ENCODE data around the gene CLDN5. TPM values are rescaled to one million over a fixed set of nuclear protein-coding genes. Genes with fewer than 3 reads are reported as not detected.
A peak's percentile ranks its signal among the peaks of the same experiment; 100 is the strongest.

Gene CLDN5
- total RNA-seq, 1 donor from 2014 or later: 0.44 TPM

DNA sequence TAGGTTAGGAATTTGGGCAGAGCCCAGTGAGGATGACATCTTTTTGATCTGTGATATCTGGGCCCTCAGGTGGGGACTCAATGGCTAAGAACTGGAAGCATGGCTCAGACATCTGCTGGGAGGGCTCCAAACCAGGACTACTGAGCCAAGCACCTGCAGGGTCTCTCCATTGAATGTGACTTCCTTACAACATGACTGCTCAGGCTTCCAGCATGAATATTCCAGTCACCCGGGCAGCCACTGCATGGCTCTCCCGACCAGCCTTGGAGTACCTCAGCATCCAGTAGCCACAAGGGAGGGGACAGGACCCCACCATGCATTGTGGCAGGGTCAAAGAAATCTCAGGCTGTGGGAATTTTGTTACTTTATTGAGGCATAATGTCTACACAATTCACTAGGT, 35.9 kb downstream of the CLDN5 start:
- DNase-seq: no peak
- intact Hi-C loops (cut with micrococcal nuclease): no loop called here
- H3K27ac Mint-ChIP-seq: no peak overlapping the region
- H3K4me1 Mint-ChIP-seq: peaks cover 16% of the 10 kb centered on the region
- no peaks in the 10 kb centered on the region for H3K9me3 Mint-ChIP-seq
- H3K27me3 Mint-ChIP-seq: no peaks in the 10 kb centered on the region
- no peak overlapping the region for H3K4me3 Mint-ChIP-seq
- H3K36me3 Mint-ChIP-seq (ENCODE audit: low read depth): peaks cover 57% of the 10 kb centered on the region

- Mint-ChIP-seq H3K9me3 (no peaks in the 10 kb centered on the region), H3K4me1 (peaks cover 20% of the 10 kb centered on the region), H3K4me3 (no peak overlapping the region), H3K27me3 (no peaks in the 10 kb centered on the region), H3K36me3 (ENCODE audit: low read depth) (peaks cover 46% of the 10 kb centered on the region), H3K27ac (peak overlapping the region; percentile 30)
- intact Hi-C loops (cut with micrococcal nuclease): no loop called here
- no peak for DNase-seq
These were observed 40.5 kb downstream of the CLDN5 start for GRCh38 chr22:19483481-19484244.

DNA sequence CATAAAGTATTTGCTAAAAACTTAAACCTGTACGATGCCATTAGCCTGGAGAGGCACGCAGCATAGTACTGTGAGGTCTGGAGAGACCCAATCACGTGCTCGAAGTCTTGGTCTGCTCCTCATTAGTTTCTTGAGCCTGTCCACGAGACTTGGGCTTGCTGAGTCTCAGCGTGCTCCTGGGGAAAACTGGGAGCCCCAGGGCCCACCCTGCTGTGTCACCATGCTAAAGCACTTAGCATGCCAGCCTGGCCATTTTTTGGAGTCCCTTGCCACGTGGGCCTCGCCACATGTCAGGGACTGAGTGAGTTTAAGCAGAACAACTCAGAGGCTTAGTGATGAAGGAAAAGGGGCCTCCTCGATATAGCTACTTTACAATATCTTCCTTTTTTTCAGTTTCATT, 41.9 kb downstream of the CLDN5 start:
- peaks cover 29% of the 10 kb centered on the region for H3K4me1 Mint-ChIP-seq
- peaks cover 39% of the 10 kb centered on the region for H3K36me3 Mint-ChIP-seq (ENCODE audit: low read depth)
- no peaks in the 10 kb centered on the region for H3K9me3 Mint-ChIP-seq
- H3K27me3 Mint-ChIP-seq: no peaks in the 10 kb centered on the region
- no peak overlapping the region for H3K4me3 Mint-ChIP-seq
- H3K27ac Mint-ChIP-seq: no peak overlapping the region
- intact Hi-C loops (cut with micrococcal nuclease): no loop called here
- DNase-seq: no peak

GRCh38 chr22:19480789-19481188, 43.4 kb downstream of the CLDN5 start:
- DNase-seq: no peak
- H3K4me1 Mint-ChIP-seq: peaks cover 38% of the 10 kb centered on the region
- no peaks in the 10 kb centered on the region for H3K9me3 Mint-ChIP-seq

DNA sequence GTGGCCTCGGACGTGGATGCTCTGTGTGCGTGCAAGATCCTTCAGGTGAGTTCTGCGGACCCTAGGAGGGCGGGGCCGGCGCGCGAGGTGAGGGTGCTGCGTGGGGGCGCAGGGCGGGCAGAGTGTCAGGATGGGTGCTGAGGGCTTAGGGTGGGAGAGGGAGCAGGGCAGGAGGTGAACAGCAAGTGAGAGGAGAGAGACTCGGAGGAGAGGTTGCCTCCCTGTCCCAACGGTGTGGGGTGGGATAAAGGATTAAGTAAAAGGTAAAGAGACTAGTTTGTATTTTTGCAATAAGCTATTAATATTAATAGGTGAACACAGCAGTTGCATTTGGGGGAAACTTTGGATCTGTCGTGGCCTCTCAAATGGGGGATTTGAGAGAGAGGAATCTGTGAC, 44.0 kb downstream of the CLDN5 start:
- H3K27ac Mint-ChIP-seq: peak overlapping the region; percentile 98
- H3K4me3 Mint-ChIP-seq: peak overlapping the region; percentile 100
- peaks cover 40% of the 10 kb centered on the region for H3K4me1 Mint-ChIP-seq
- no peaks in the 10 kb centered on the region for H3K27me3 Mint-ChIP-seq
- intact Hi-C loops (cut with micrococcal nuclease): no loop called here
- H3K36me3 Mint-ChIP-seq (ENCODE audit: low read depth): peaks cover 39% of the 10 kb centered on the region
- DNase-seq: no peak
- H3K9me3 Mint-ChIP-seq: no peaks in the 10 kb centered on the region

More at GRCh38 chr22:19480789-19481188, 43.4 kb downstream of the CLDN5 start:
- intact Hi-C loops (cut with micrococcal nuclease): no loop called here
- Mint-ChIP-seq H3K4me3 (peak overlapping the region; percentile 100), H3K36me3 (ENCODE audit: low read depth) (peaks cover 37% of the 10 kb centered on the region), H3K27ac (peak overlapping the region; percentile 98), H3K27me3 (no peaks in the 10 kb centered on the region)

- peak; percentile 98 for DNase-seq
- H3K4me1 Mint-ChIP-seq: peaks cover 37% of the 10 kb centered on the region
- intact Hi-C loops (cut with micrococcal nuclease): loop anchor here (1.0 to 5.0 kb wide), 5 partner anchors 32 to 357 kb away; partner anchors contain the start of genes C22orf39, DGCR2, MRPL40 and SLC25A1
- peak within 1 kb of the TSS; percentile 98 for H3K27ac Mint-ChIP-seq
- H3K9me3 Mint-ChIP-seq: no peaks in the 10 kb centered on the region
- peak within 1 kb of the TSS; percentile 100 for H3K4me3 Mint-ChIP-seq
- peaks cover 35% of the 10 kb centered on the region for H3K36me3 Mint-ChIP-seq (ENCODE audit: low read depth)
- H3K27me3 Mint-ChIP-seq: no peaks in the 10 kb centered on the region
These were observed 44.6 kb downstream of the CLDN5 start, which contains the start of gene CDC45 for GRCh38 chr22:19479355-19480172. TSS of gene CDC45 (plus strand) at chr22:19479920. CDS start at chr22:19479969, 49 bp downstream.

- intact Hi-C loops (cut with micrococcal nuclease): loop anchor here (1.0 to 5.0 kb wide), 6 partner anchors 32 to 356 kb away; partner anchors contain the start of genes C22orf39, DGCR2, ESS2 and MRPL40
- H3K4me3 Mint-ChIP-seq: peak within 1 kb of the TSS; percentile 100
- peak; percentile 95 for DNase-seq
- peak within 1 kb of the TSS; percentile 98 for H3K27ac Mint-ChIP-seq
- H3K4me1 Mint-ChIP-seq: peaks cover 37% of the 10 kb centered on the region
- peaks cover 33% of the 10 kb centered on the region for H3K36me3 Mint-ChIP-seq (ENCODE audit: low read depth)
- H3K9me3 Mint-ChIP-seq: no peaks in the 10 kb centered on the region
- no peaks in the 10 kb centered on the region for H3K27me3 Mint-ChIP-seq
These were observed 45.3 kb downstream of the CLDN5 start, which contains the start of gene UFD1 for GRCh38 chr22:19478901-19479354. TSS of gene UFD1 (minus strand) at chr22:19479193. CDS start at chr22:19479085, 108 bp downstream.

- intact Hi-C loops (cut with micrococcal nuclease): loop anchor here (1.0 to 5.0 kb wide), 3 partner anchors 154 to 355 kb away; partner anchors contain the start of genes DGCR2 and ESS2
- Mint-ChIP-seq H3K27me3 (no peaks in the 10 kb centered on the region), H3K27ac (peak overlapping the region; percentile 80), H3K4me1 (peaks cover 37% of the 10 kb centered on the region), H3K9me3 (no peaks in the 10 kb centered on the region), H3K4me3 (peak overlapping the region; percentile 100), H3K36me3 (ENCODE audit: low read depth) (peaks cover 32% of the 10 kb centered on the region)
- DNase-seq: peak; percentile 74
These were observed 45.9 kb downstream of the CLDN5 start for GRCh38 chr22:19478045-19478900.

- H3K36me3 Mint-ChIP-seq (ENCODE audit: low read depth): peaks cover 31% of the 10 kb centered on the region
- H3K9me3 Mint-ChIP-seq: no peaks in the 10 kb centered on the region
- H3K27me3 Mint-ChIP-seq: no peaks in the 10 kb centered on the region
- no peak for DNase-seq
- H3K27ac Mint-ChIP-seq: peak overlapping the region; percentile 46
- intact Hi-C loops (cut with micrococcal nuclease): loop anchor here (1.0 to 5.0 kb wide), 3 partner anchors 155 to 355 kb away; partner anchors contain the start of genes DGCR2 and ESS2
- peaks cover 37% of the 10 kb centered on the region for H3K4me1 Mint-ChIP-seq
- peak overlapping the region; percentile 100 for H3K4me3 Mint-ChIP-seq
These were observed 46.7 kb downstream of the CLDN5 start for GRCh38 chr22:19477321-19478044.

DNA sequence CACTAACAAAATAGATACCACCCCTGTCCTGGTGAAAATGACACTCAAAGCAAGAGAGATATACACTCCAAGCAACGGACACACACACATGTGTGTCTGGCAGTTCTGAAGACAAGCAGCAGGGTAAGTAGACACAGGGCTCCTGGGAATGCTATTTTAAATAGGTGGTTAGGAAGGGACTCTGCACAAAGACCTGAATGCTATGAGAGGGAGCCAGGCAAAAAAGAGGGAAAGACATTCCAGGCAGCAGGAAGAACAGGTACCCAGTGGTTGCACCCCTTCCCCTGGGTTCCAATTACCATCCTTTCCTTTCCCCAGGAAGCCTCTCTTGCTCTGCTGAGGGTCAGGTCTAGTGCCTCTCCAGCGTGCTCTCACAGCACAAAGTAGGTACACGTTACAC, 48.2 kb downstream of the CLDN5 start:
- intact Hi-C loops (cut with micrococcal nuclease): loop anchor here (5.0 kb wide), 1 partner anchor 156 kb away; no protein-coding TSS in a partner anchor
- Mint-ChIP-seq H3K27me3 (no peaks in the 10 kb centered on the region), H3K4me1 (peaks cover 36% of the 10 kb centered on the region), H3K27ac (peak overlapping the region; percentile 60), H3K36me3 (ENCODE audit: low read depth) (peaks cover 41% of the 10 kb centered on the region), H3K4me3 (no peak overlapping the region), H3K9me3 (no peaks in the 10 kb centered on the region)
- DNase-seq: no peak

DNA sequence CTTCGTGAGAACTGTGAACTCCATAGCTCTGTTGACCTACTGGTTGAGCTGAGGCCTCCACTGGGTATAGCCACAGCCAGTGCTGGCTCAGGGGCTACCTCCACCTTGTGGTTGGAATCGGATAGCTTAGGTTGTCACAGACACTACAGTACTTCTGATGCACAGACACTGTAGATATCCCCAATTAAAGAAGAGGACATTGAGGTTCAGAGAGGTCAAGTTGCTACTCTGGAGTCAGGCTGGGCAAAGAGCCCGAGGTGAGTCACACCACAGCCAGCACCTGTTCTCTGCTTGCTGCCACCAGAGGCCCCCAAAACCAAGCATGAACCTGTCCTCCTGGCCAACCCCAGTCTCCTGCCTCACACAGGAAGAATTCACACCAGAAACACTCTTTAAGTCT, 50.6 kb downstream of the CLDN5 start:
- Mint-ChIP-seq H3K27me3 (no peaks in the 10 kb centered on the region), H3K27ac (no peak overlapping the region), H3K4me1 (peaks cover 22% of the 10 kb centered on the region), H3K4me3 (no peak overlapping the region), H3K36me3 (ENCODE audit: low read depth) (peaks cover 47% of the 10 kb centered on the region), H3K9me3 (no peaks in the 10 kb centered on the region)
- no peak for DNase-seq
- intact Hi-C loops (cut with micrococcal nuclease): no loop called here
